Activated naive CD4-positive, alpha-beta T cell (primary cell): ENCODE data around the gene MAP3K20.
"Not testable (repeated sequence)": the region's sequence is repeated elsewhere in the genome, so short reads cannot be mapped to it uniquely, and the experiment has no call there.

Source experiments
- DNase-seq, 4 experiments: peaks; one replicate each; lab custom pipeline; 2025; lab: John Stamatoyannopoulos, UW

MAP3K20 gene

GRCh38 chr2:173161507-173161906 is 85.9 kb downstream of the MAP3K20 start:
- no peak for DNase-seq

GRCh38 chr2:173163357-173163756 is 87.7 kb downstream of the MAP3K20 start:
- not testable (repeated sequence) for DNase-seq

GRCh38 chr2:173164396-173164795 is 88.8 kb downstream of the MAP3K20 start:
- DNase-seq = no peak

GRCh38 chr2:173165443-173166238 is 90.0 kb downstream of the MAP3K20 start:
- DNase-seq = no peak

- no peak for DNase-seq
Measured at GRCh38 chr2:173171321-173171720, 95.7 kb downstream of the MAP3K20 start.

- no peak for DNase-seq
Measured at GRCh38 chr2:173171924-173172643, 96.4 kb downstream of the MAP3K20 start.

GRCh38 chr2:173174339-173174738 is 98.7 kb downstream of the MAP3K20 start:
- DNase-seq = not testable (repeated sequence)

- no peak for DNase-seq
Measured at GRCh38 chr2:173175222-173175621, 99.6 kb downstream of the MAP3K20 start.

GRCh38 chr2:173181982-173182381 is 106.3 kb downstream of the MAP3K20 start:
- no peak for DNase-seq

- no peak for DNase-seq
Measured at GRCh38 chr2:173184031-173185004, 108.7 kb downstream of the MAP3K20 start.

GRCh38 chr2:173185437-173185836 is 109.8 kb downstream of the MAP3K20 start:
- no peak for DNase-seq

GRCh38 chr2:173187941-173188788 is 112.5 kb downstream of the MAP3K20 start:
- no peak for DNase-seq

GRCh38 chr2:173191601-173192000 is 116.0 kb downstream of the MAP3K20 start:
- no peak for DNase-seq

- DNase-seq = no peak
Measured at GRCh38 chr2:173192071-173192470, 116.4 kb downstream of the MAP3K20 start.

GRCh38 chr2:173193925-173194324 is 118.3 kb downstream of the MAP3K20 start:
- DNase-seq = no peak

GRCh38 chr2:173195100-173195499 is 119.5 kb downstream of the MAP3K20 start:
- no peak for DNase-seq

- DNase-seq = no peak
Measured at GRCh38 chr2:173196080-173196479, 120.4 kb downstream of the MAP3K20 start.

GRCh38 chr2:173196638-173197037 is 121.0 kb downstream of the MAP3K20 start:
- no peak for DNase-seq

GRCh38 chr2:173198327-173198726 is 122.7 kb downstream of the MAP3K20 start:
- no peak for DNase-seq

GRCh38 chr2:173199294-173199693 is 123.6 kb downstream of the MAP3K20 start:
- DNase-seq = no peak

- no peak for DNase-seq
Measured at GRCh38 chr2:173202570-173202969, 126.9 kb downstream of the MAP3K20 start.
